ENCODE measurements around the gene ANTXR1. TPM values are rescaled to one million over a fixed set of nuclear protein-coding genes. Genes with fewer than 3 reads are reported as not detected.

ANTXR1 gene
- total RNA-seq, 1 experiment from 2014 or later: 37.3 TPM

DNA sequence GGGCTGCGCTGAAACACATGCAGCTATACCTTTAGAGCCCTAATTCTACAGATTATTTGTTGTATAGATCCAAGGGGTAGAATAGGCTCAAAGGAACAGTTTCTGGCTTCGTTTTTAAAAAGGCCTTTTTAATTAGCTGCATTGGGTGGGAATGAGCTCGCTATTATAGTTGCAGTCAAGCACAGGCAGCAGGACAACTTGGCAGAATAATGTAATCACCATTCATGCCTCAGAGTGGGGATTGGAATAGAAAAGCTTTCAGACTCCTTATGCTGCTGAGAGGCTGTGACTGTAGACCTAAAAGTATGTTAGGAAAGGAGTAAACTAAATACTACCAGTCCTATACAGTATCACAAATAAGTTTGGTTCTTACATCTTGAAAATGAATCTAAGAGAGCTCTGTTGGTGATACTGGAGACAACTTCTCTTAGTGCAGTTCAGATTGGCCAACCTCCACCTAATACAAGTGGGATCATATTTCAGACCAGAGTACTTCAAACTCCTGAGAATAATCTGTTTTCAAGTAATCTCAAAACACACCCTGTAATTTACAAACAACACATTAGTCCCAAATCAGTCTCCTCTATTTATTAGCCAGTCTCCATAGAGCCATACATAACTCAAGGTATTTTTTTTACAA lies 121.4 kb downstream of the ANTXR1 start:
- no peak overlapping the region for H3K56ac ChIP-seq (ENCODE audit: insufficient read length, low read depth, low read length)
- H2AFZ ChIP-seq (ENCODE audit: low read length): no peak overlapping the region
- no peaks in the 10 kb centered on the region for H3K27me3 Mint-ChIP-seq (ENCODE audit: low read depth)
- H3K9me3 Mint-ChIP-seq: no peaks in the 10 kb centered on the region
- no peak overlapping the region for H4K5ac ChIP-seq (ENCODE audit: insufficient read length, low read depth, low read length)
- H3K27me3 ChIP-seq (ENCODE audit: insufficient read depth, low read length): no peaks in the 10 kb centered on the region
- no peak overlapping the region for H2BK12ac ChIP-seq (ENCODE audit: insufficient read length, low read depth, low read length)
- WGBS (ENCODE audit: extremely low coverage, insufficient read length, low lambda C conversion rate): no CpG with 5 or more reads among the region's 3 CpGs
- H3T11ph ChIP-seq (ENCODE audit: low read length): no peak overlapping the region
- no peak overlapping the region for H3K18ac ChIP-seq (ENCODE audit: insufficient read length, low read depth, low read length)
- H3K27ac Mint-ChIP-seq: no peak overlapping the region
- H3K4me1 Mint-ChIP-seq: peaks cover 0 to 6% of the 10 kb centered on the region in 2 experiments; a peak in 2 of 4 replicates
- H4K8ac ChIP-seq (replicated peaks; ENCODE audit: insufficient read length, low read depth, low read length): no peak overlapping the region
- peaks cover 0 to 10% (median 6%) of the 10 kb centered on the region in 3 experiments; a peak in 3 of 7 replicates for H3K36me3 Mint-ChIP-seq (ENCODE audit: insufficient read depth in 1 of 3, low read depth in 3 of 3)
- H3K27ac ChIP-seq (ENCODE audit: insufficient read length, low read depth, low read length): no peak overlapping the region
- H3K9ac ChIP-seq (ENCODE audit: extremely low read depth, insufficient read length, low read length): no peak overlapping the region
- no peaks in the 10 kb centered on the region for H3K79me1 ChIP-seq (ENCODE audit: insufficient read depth, low read depth, low read length, poor library complexity, severe bottlenecking)
- TF ChIP-seq, protein P1, sequence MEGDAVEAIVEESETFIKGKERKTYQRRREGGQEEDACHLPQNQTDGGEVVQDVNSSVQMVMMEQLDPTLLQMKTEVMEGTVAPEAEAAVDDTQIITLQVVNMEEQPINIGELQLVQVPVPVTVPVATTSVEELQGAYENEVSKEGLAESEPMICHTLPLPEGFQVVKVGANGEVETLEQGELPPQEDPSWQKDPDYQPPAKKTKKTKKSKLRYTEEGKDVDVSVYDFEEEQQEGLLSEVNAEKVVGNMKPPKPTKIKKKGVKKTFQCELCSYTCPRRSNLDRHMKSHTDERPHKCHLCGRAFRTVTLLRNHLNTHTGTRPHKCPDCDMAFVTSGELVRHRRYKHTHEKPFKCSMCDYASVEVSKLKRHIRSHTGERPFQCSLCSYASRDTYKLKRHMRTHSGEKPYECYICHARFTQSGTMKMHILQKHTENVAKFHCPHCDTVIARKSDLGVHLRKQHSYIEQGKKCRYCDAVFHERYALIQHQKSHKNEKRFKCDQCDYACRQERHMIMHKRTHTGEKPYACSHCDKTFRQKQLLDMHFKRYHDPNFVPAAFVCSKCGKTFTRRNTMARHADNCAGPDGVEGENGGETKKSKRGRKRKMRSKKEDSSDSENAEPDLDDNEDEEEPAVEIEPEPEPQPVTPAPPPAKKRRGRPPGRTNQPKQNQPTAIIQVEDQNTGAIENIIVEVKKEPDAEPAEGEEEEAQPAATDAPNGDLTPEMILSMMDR (conservative IDR thresholded peaks at IDR 0.05): no peak
- no peaks in the 10 kb centered on the region for H4K20me1 ChIP-seq (ENCODE audit: control insufficient read depth, insufficient read depth, insufficient read length)
- no peak overlapping the region for H4K91ac ChIP-seq (ENCODE audit: insufficient read length, low read depth, low read length)
- no peak overlapping the region for H2AK5ac ChIP-seq (ENCODE audit: insufficient read length, low read length)
- H2BK20ac ChIP-seq (ENCODE audit: low read depth, low read length, poor library complexity, severe bottlenecking): no peak overlapping the region
- no peaks in the 10 kb centered on the region for H3K23me2 ChIP-seq (ENCODE audit: insufficient read length, low read depth, low read length, poor library complexity, severe bottlenecking)
- no peak overlapping the region for H3K14ac ChIP-seq (ENCODE audit: insufficient read depth, low read length)
- no peak overlapping the region for H2BK15ac ChIP-seq (ENCODE audit: low read depth, low read length)
- H2BK5ac ChIP-seq (ENCODE audit: insufficient read length, low read length): no peak overlapping the region
- H3K9me3 ChIP-seq (ENCODE audit: control insufficient read depth, low read depth, low read length): no peaks in the 10 kb centered on the region
- no peak overlapping the region for H3K4me3 Mint-ChIP-seq
- peaks cover 2% of the 10 kb centered on the region; the same call in 1 of the 2 replicates for H3K4me1 ChIP-seq (ENCODE audit: insufficient read depth, low read length)
- no peak for DNase-seq
- no peak overlapping the region for H3K4ac ChIP-seq (ENCODE audit: low read depth, low read length)
- no peaks in the 10 kb centered on the region for H3K79me2 ChIP-seq (ENCODE audit: insufficient read depth, low read length)
- H2BK120ac ChIP-seq (ENCODE audit: low read depth, low read length, poor library complexity, severe bottlenecking): no peak overlapping the region
- H3K4me2 ChIP-seq (ENCODE audit: insufficient read depth, insufficient read length, low read length): no peak overlapping the region
- H3K23ac ChIP-seq (ENCODE audit: insufficient read length, low read depth, low read length): no peak overlapping the region
